ACHN (cell line): ENCODE data around the gene TPPP3.

ENCODE experiments used
- DNase-seq: peaks from one replicate; pipeline ENCODE4 v3.0.0-alpha.2; 2015
- in situ Hi-C: cut with HindIII; loops from 2 replicates; pipeline ENCODE4 v1.10.0; 2017; ENCODE audit warnings: low sequenced_read_pairs, low pct_ligation_motif_present, low pct_unique_long_range_greater_than_20kb

TPPP3 gene

GRCh38 chr16:67393111-67393787 is at the start of gene TPPP3:
Gene TPPP3, minus strand, starts transcription at chr16:67393498. Its CDS starts 2,387 bp downstream, at chr16:67391111.
- in situ Hi-C loops, result no loop called here
- peak; percentile 87 for DNase-seq

GRCh38 chr16:67442581-67443255 is 49.4 kb upstream of the TPPP3 start:
- in situ Hi-C loops, result no loop called here

GRCh38 chr16:67441907-67442306 is 48.6 kb upstream of the TPPP3 start:
- DNase-seq, result no peak
- in situ Hi-C loops, result no loop called here

More at GRCh38 chr16:67442581-67443255, 49.4 kb upstream of the TPPP3 start:
- no peak for DNase-seq

GRCh38 chr16:67441271-67441753 is 48.0 kb upstream of the TPPP3 start:
- no peak for DNase-seq
- in situ Hi-C loops, result no loop called here

- no peak for DNase-seq
- in situ Hi-C loops, result no loop called here
Observed at GRCh38 chr16:67438824-67439393, 45.6 kb upstream of the TPPP3 start.

- no peak for DNase-seq
- in situ Hi-C loops, result no loop called here
Observed at GRCh38 chr16:67438098-67438791, 44.9 kb upstream of the TPPP3 start.

GRCh38 chr16:67437513-67437912 is 44.2 kb upstream of the TPPP3 start:
- no peak for DNase-seq
- in situ Hi-C loops, result no loop called here

GRCh38 chr16:67436640-67437193 is 43.4 kb upstream of the TPPP3 start:
- no peak for DNase-seq
- in situ Hi-C loops, result no loop called here

GRCh38 chr16:67435758-67436164 is 42.5 kb upstream of the TPPP3 start:
- in situ Hi-C loops, result no loop called here
- DNase-seq, result no peak

GRCh38 chr16:67433131-67433719 is 39.9 kb upstream of the TPPP3 start:
- DNase-seq, result no peak
- in situ Hi-C loops, result no loop called here

- in situ Hi-C loops, result no loop called here
- no peak for DNase-seq
Observed at GRCh38 chr16:67432506-67432890, 39.2 kb upstream of the TPPP3 start.

GRCh38 chr16:67431775-67432505 is 38.6 kb upstream of the TPPP3 start:
- DNase-seq, result no peak

GRCh38 chr16:67430977-67431774 is 37.9 kb upstream of the TPPP3 start, which contains the start of gene HSD11B2:
Gene HSD11B2, plus strand, starts transcription at chr16:67431121. Its CDS starts 128 bp downstream, at chr16:67431249.
- DNase-seq, result peak; percentile 81
- in situ Hi-C loops, result no loop called here

More at GRCh38 chr16:67431775-67432505, 38.6 kb upstream of the TPPP3 start:
- in situ Hi-C loops, result no loop called here

GRCh38 chr16:67430504-67430976 is 37.2 kb upstream of the TPPP3 start:
- DNase-seq, result peak; percentile 25
- in situ Hi-C loops, result no loop called here

GRCh38 chr16:67429799-67430503 is 36.7 kb upstream of the TPPP3 start:
- in situ Hi-C loops, result no loop called here
- no peak for DNase-seq

GRCh38 chr16:67429053-67429798 is 35.9 kb upstream of the TPPP3 start:
- in situ Hi-C loops, result no loop called here

More at GRCh38 chr16:67429053-67429798, 35.9 kb upstream of the TPPP3 start:
- DNase-seq, result no peak
